OCI-LY1 (cell line): ENCODE data around the gene MPP3.

ENCODE experiments used
- CTCF ChIP-seq: fragments of 200-600 bp; sonication (generic), shearing (Covaris generic); IDR thresholded peaks from 2 replicates; pipeline ENCODE4 v1.5.1; 2017; ENCODE audit warnings: mild to moderate bottlenecking, antibody characterized with exemption, low read length, moderate library complexity, mixed read lengths
- EZH2 ChIP-seq: fragments of 200-600 bp; sonication (generic), shearing (Covaris generic); IDR thresholded peaks from 2 replicates; pipeline ENCODE4 v1.8.0; 2017; ENCODE audit warnings: borderline replicate concordance, mixed run types, mild to moderate bottlenecking, antibody characterized with exemption, low read length, moderate library complexity, mixed read lengths

GRCh38 chr17:43832168-43832975 lies 574 bp downstream of the MPP3 start:
- TF ChIP-seq CTCF (no peak), EZH2 (no peak)
